DMS53 (cell line): Measurements from ENCODE around the gene PTGR3.

Experiments
- DNase-seq: peaks from one replicate; lab custom pipeline; 2025; lab: John Stamatoyannopoulos, UW

The PTGR3 gene

DNA sequence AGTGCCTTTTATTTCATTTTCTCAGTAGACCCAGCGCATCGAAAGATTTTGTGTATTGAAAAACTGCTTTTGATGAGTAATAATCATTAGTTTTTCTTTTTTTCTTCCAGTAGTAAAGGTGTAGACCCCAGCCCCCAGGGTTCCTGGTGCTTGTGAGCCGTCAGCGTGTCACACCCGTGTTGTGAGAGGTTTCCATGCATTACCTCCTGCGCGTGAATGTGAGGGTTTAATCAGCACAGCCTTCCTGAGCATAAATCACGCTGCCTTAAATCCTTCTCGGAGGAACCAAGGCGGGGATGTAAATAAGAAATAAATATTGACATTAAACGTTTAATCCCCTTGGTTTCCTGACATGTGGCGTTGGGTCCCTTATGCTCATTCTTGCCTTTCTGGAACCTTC lies 26.0 kb upstream of the PTGR3 start:
- DNase-seq: no peak

DNA sequence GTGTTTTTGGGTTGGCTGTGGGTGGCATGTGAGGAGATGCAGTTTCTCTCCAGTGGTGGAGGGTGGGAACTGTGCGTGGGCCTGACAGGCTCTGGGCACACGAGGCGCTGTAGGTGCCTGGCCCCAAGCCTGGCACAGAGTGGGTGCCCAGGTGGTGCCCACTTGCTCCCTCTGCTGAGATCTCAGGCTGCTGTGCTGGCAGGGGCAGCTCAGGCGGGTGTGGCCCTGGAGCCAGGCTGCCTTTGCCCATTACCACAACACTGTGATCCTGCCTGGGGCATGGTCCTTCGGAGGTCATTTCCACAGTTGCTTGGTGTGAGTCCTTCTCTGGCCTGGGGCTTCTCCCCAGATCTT lies 22.1 kb upstream of the PTGR3 start:
- no peak for DNase-seq

GRCh38 chr18:75230163-75231052 lies 21.5 kb upstream of the PTGR3 start:
- DNase-seq: no peak

- DNase-seq: no peak
These were observed 20.5 kb upstream of the PTGR3 start for GRCh38 chr18:75229437-75229836.

DNA sequence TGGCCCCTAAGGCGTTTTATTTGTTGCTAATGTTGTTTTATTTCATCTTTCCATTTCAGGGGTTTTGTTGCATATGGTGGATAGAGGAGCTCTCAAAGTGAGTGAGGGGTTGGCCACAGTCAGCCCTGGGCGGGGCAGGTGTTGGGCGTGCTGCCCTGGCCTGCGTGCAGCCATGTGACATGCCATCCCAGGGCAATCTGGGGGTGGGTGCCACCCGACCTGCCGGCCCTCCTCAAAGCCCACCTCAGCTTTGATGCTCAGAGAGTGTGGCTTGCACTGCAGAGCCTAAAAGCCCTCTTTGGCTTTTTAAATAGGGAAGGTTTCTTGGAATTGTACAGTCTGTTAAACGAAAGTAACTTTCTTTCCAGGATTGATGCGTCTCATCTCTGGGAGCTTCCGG lies 20.0 kb upstream of the PTGR3 start:
- DNase-seq: no peak

- DNase-seq: no peak
These were observed 18.8 kb upstream of the PTGR3 start for GRCh38 chr18:75227535-75228296.

- no peak for DNase-seq
These were observed 18.0 kb upstream of the PTGR3 start for GRCh38 chr18:75226956-75227316.

DNA sequence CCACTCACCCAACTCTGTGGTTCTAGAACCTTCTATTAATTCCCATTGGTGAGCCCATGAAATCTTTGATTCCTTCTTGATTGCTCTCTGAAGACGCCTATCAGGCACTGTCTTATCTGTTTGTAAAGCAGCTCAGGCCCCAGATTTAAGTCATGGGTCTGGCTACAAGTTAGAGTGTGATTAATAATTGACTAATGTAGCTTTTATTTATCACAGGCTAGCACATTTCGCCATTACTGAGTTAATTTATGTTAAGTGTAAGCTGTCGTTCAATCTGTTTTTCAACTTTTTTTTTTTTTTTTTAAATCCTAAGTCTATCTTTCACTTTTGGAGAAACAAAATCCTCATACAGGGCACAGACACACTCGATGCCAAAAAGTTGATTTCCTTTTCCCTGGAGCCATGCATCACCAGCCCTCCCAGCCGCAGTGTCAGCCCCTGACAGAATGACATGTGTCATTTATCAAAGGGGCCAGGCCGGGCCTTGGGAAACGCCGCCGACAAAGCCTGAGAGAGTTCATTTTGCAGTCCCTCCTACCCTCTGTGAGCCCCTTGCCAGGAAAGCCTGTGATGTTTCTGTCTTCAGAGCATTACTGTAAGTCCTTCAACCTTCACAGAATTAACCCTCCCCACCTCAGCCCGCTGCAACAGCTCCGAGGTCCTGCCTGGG lies 17.5 kb upstream of the PTGR3 start:
- no peak for DNase-seq

DNA sequence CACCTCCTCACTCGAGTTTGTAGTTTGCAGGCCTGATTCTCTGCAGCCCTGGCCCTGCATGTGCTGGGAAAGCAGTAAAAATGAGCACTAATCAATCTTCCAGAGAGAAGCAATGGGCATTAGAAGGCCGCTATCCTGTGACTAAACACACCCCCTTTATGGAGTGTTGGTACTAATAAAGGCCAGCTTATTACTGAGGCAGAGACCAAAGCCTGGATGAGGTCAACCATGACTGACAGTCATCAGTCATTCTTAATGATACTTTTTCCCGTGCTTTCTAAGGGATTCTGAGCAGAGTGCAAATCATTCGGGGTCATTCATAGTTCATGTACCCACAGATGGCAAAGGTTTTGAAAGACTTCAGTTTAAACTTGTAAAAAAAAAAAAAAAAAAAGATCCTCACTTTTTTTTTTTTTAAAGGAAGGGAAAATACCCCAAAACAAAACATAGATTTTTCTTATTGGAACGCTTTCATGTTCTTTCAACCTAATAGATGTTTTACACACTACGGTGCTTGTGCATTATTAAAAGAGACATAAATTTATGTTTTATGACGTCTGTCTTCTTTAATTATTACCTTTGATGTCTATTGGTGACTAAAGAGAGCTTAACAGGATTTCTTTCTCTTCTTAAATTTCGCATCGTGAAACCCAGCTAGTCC lies 14.9 kb upstream of the PTGR3 start:
- DNase-seq: no peak

- DNase-seq: no peak
These were observed 13.5 kb upstream of the PTGR3 start for GRCh38 chr18:75222407-75222806.

DNA sequence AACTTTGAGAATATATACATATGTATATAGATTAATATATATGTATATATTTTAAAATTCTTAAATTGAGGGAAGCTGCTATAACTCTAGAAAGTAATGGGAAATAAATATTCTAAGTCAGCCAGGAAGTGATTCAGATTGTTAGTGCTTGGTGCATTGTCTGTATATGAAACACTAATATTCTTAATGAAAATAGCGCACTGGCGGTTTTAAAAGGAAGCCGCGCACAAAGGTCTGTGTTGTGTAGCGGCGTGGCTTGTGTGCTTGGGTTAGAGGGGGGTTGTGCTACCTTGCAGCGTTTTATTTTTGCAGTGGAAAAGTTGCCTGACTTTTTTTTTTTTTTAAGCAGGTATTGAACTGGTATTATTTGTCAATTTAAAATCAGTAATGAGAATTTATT lies 13.0 kb upstream of the PTGR3 start:
- no peak for DNase-seq

- DNase-seq: no peak
These were observed 12.5 kb upstream of the PTGR3 start for GRCh38 chr18:75221397-75221796.

GRCh38 chr18:75220551-75221355 lies 11.8 kb upstream of the PTGR3 start:
- DNase-seq: no peak

DNA sequence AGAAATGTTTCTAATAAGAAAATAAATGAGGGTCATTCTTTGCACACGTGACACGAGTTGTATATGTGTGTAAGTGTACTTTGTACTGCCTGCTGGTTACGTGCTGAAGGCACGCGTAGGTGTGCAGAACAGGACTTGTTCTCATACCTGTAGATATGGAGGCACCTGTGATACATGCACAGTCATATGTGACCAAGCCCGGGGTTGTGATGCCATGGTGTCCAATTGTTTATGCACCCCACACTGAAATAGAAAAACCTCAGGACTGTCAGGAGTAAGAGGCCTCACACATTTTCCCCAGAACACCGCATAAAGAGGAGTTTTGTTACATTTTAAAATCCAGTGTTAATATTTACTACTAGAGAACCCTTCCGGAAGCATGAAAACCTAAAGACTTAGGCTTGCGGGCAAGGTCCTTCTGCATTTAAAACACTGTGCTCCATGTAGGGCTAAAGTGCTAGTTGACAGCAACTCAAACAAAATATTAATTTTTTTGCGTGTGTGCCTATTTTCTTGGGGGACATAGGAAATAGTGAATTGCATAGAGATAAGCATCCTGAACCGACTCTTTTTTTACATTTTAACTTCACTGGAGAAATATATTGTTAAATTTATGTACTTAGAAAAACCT lies 10.9 kb upstream of the PTGR3 start:
- no peak for DNase-seq

DNA sequence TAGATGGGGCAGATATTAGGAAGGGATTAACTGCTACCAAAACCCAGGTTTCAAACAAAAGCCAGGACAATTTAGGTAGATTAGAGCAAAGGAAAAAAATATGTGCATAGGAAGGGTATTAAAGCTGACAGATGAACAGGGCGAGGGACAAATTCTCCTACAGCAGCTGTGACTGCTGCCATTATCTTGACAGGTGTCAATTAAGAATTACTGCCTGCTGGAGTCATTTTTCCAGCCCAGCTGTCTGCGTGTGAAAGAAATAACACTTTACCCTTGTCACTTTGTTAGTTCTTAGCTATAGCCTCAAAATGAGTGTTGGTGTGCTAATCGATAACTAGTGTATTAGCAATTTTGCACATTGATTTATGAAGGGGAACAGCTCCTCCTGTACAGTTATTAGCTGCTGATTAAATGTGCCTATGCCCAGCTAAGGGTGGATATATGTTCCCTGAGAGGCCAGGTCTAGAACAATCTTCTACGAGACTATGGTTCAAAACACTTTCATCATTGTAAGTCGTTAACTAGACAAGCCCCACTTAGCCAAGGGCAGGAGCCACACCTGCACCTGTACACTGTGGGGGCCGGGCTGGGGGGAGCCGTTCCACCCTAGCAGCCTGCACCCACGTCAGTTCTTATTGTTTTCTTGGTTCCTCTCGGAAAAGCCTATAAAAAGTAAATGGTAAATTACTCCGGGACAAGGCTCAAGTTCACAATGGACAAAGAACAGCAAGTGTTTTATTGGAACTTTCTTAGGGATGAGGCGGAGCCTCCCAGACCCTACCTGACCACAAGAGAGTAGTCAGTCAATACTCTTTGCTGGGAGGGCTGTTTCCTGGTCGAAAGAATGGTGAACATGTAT lies 9.4 kb upstream of the PTGR3 start:
- no peak for DNase-seq

DNA sequence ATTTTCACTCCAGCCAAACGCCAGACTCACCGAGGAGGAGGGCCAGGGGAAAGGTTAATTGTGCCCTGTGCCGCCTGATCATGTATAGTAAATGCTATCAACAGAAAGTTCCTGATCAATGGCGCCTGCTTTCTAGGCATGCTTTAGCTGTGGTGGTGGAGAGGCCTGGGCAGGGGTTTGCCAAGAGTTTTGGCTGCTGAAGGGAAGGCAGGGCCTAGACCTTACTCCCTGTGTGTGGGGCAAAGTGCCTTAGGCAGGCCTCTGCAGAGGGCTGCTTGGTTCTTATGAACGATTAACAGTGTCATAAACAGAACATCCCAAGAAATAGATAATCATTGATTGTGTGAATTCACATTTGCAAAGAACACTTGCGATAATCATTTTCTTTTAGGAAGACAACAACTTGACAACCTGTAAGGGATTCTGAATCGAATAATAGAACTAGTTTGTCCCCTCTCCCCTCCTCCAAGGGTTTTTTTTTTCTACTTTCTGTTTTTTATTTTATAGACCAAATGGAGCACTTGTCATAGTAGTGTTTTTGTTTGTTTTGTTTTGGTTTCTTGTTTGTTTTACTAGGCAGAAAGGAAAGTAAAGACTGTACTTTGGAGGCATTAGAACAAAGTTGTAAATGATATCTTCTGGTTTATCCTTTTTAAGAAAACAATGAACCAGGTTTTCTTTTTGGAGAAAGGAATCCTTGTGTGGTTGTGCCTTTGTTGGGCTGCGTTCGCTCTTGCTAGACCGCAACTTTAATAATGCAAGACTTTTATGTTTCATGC lies 8.2 kb upstream of the PTGR3 start:
- DNase-seq: no peak

DNA sequence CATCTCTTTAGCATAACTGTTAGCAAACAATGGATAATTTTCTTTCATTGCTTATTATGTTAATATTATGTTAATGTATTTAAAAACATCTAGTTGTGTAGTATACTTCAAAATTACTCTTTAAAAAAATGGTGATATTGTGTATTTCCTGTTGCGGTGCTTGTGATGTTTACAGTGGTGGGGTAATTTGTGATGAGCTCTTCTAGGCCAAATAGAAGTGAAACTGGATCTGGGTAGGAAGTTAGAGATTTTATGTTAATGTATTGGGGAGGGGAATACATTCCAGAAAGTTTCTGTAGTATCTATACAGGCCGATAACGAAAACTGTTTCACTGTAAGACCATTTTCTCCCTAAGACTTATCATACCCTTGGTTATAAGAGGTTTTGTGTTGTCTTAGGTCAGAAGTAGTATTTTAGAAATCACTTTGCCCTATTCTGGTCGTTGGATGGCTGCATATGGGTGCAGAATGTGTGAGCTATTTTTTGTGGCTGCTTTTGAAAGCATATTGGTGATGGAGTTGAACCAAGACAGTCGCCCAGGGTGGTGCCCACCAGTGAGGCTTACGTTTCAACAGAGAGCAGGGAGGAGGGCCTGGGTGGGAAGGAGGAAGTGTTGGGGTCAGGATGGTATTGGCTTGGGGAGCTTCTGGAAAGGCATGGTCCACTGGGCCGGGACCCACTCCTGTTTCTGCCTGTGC lies 7.4 kb upstream of the PTGR3 start:
- DNase-seq: no peak

DNA sequence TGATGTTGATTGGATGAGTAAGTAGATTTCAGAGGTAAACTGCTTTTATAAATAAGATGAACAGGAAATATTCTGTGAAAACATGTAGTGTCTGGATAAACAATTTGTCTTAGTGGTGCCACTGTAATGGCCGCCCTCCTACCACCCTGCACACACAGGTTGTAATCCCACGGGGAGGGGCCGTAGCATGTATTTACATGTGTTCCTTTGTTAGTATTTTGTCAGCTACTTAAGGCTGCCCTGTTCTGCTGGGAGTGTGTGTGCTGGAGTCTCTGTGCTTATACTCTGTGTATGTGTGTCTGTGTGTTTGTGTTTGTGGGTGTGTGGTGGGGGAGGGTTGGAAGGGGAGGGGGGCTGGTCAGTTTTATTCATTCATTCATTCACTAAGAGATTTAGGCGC lies 6.7 kb upstream of the PTGR3 start:
- DNase-seq: peak; percentile 14
